HUDEP-2 (cell line): Measurements from ENCODE around the gene OR2A2.
"Not testable (repeated sequence)": the region's sequence is repeated elsewhere in the genome, so short reads cannot be mapped to it uniquely, and the experiment has no call there.

ENCODE experiments used
- DNase-seq, 76 experiments: peaks; one replicate each; lab custom pipeline; 2025; ENCODE audit not compliant: unreplicated experiment in 76 of 76; lab: John Stamatoyannopoulos, UW

The OR2A2 gene

GRCh38 chr7:144109283-144109682, at the start of gene OR2A2:
OR2A2 (plus strand) TSS chr7:144109583; CDS start chr7:144109583, 0 bp downstream.
- no peak for DNase-seq

- DNase-seq, result peak in 5 of 76 experiments; percentile 0 to 20 (median 2)
These were observed 45.7 kb upstream of the OR2A2 start for GRCh38 chr7:144063710-144064109.

- no peak for DNase-seq
These were observed 39.9 kb upstream of the OR2A2 start, which contains the start of gene OR2A25 for GRCh38 chr7:144069511-144069910. OR2A25 (plus strand) TSS chr7:144069811; CDS start chr7:144074220, 4,409 bp downstream.

GRCh38 chr7:144069953-144070352, 39.4 kb upstream of the OR2A2 start:
- DNase-seq, result no peak

GRCh38 chr7:144074374-144074773, 35.0 kb upstream of the OR2A2 start:
- no peak for DNase-seq

GRCh38 chr7:144085978-144086377, 23.4 kb upstream of the OR2A2 start, which contains the start of gene OR2A12:
OR2A12 (plus strand) TSS chr7:144086278; CDS start chr7:144095108, 8,830 bp downstream.
- DNase-seq, result no peak

- DNase-seq, result no peak
These were observed 22.7 kb upstream of the OR2A2 start for GRCh38 chr7:144086730-144087129.

GRCh38 chr7:144087230-144087629, 22.2 kb upstream of the OR2A2 start:
- no peak for DNase-seq

GRCh38 chr7:144090667-144091066, 18.7 kb upstream of the OR2A2 start:
- no peak for DNase-seq

GRCh38 chr7:144098776-144099175, 10.6 kb upstream of the OR2A2 start:
- DNase-seq, result no peak

GRCh38 chr7:144100607-144101006, 8.8 kb upstream of the OR2A2 start:
- no peak for DNase-seq

- no peak for DNase-seq
These were observed 7.3 kb upstream of the OR2A2 start for GRCh38 chr7:144102041-144102440.

GRCh38 chr7:144105211-144105610, 4.2 kb upstream of the OR2A2 start:
- no peak for DNase-seq

- DNase-seq, result no peak
These were observed 889 bp downstream of the OR2A2 start for GRCh38 chr7:144110272-144110671.

GRCh38 chr7:144113651-144114050, 4.3 kb downstream of the OR2A2 start:
- no peak for DNase-seq

GRCh38 chr7:144118341-144118740, 9.0 kb downstream of the OR2A2 start:
- DNase-seq, result no peak

- no peak for DNase-seq
These were observed 13.5 kb downstream of the OR2A2 start, which contains the start of gene OR2A14 for GRCh38 chr7:144122876-144123275. OR2A14 (plus strand) TSS chr7:144123176; CDS start chr7:144129113, 5,937 bp downstream.

- peak in 71 of 76 experiments; percentile 1 to 79 (median 57) for DNase-seq
These were observed 18.4 kb downstream of the OR2A2 start for GRCh38 chr7:144127714-144128334.

- not testable (repeated sequence) for DNase-seq
These were observed 20.2 kb downstream of the OR2A2 start for GRCh38 chr7:144129601-144130000.

- DNase-seq, result no peak
These were observed 21.3 kb downstream of the OR2A2 start for GRCh38 chr7:144130730-144131129.

GRCh38 chr7:144132262-144132661, 22.9 kb downstream of the OR2A2 start:
- no peak for DNase-seq

- no peak for DNase-seq
These were observed 23.9 kb downstream of the OR2A2 start for GRCh38 chr7:144133307-144133706.

GRCh38 chr7:144134116-144134515, 24.7 kb downstream of the OR2A2 start:
- no peak for DNase-seq
